SH-SY5Y (cell line): ENCODE measurements around the gene NME7.

Experiments
- GATA2 ChIP-seq: IDR thresholded peaks from 2 replicates; pipeline ENCODE4 v1.6.1; 2011; ENCODE audit warnings: mild to moderate bottlenecking, low read depth, low read length
- GATA3 ChIP-seq: IDR thresholded peaks from 2 replicates; pipeline ENCODE4 v1.6.1; 2011; ENCODE audit warnings: low read depth, mild to moderate bottlenecking, low read length, moderate library complexity

DNA sequence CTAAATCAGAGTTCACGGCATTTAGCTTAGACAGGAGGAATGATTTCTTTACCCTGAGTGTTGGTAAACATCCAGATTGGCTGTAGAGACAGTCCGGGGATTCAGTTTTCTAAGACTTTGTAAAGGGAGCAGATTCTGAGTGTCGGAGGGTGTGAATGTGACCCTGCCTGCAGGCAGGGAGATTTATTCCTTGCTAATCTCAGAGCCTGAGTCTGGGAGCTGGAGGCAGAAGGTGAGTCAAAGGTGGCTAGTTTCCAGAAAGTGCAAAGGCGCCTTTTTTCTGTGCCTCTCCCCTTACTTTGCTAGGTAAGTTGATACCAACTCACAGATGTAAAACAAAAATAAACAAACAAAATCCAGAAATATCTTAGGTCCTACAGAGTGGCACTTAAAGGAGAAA, 249.4 kb downstream of the NME7 start:
- TF ChIP-seq GATA2 (no peak), GATA3 (no peak)
